ENCODE data around the gene HSD17B14. TPM values are rescaled to one million over a fixed set of nuclear protein-coding genes. Genes with fewer than 3 reads are reported as not detected.
A peak's percentile ranks its signal among the peaks of the same experiment; 100 is the strongest.

The HSD17B14 gene
- total and polyA plus RNA-seq, 4 donors, result 3.7 to 12.6 (median 8.1) TPM

DNA sequence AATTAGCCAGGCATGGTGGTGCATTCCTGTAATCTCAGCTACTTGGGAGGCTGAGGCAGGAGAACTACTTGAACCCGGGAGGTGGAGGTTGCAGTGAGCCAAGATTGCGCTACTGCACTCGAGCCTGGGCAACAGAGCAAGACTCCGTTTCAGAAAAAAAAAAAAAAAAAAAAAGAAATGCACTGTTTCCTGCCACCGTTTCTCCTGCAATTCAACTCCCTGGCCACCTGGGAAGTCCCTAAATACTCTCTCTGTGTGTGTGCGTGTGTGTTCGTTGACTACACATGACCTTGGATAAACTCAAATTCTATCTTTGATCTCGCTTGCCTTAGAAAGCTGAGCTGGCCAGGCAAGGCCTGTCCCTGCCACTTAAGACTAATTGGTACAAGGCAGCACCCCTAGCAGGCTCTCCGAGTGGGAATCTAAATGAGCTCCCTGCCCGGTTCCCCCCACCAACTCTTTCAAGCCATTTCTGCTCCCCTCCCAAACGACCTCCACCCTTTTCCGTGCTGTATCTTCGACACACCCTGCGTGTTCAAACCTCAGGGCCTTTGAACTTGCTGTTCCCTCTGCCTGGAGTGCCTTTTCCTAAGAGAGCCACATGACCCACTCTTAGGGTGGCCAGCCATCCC is 20.3 kb downstream of the HSD17B14 start:
- H3K4me3 ChIP-seq (ENCODE audit: low read depth in 1 of 3, low read length in 3 of 3), result no peak overlapping the region
- H3K9ac ChIP-seq (ENCODE audit: low read depth in 1 of 2, low read length in 2 of 2), result no peak overlapping the region
- 36% methylated on average over 14 of the region's 14 CpGs for WGBS
- H3K27ac ChIP-seq (ENCODE audit: low read depth in 1 of 2, low read length in 2 of 2), result peak overlapping the region in 1 of 2 donors; percentile 53
- H3K4me1 ChIP-seq (ENCODE audit: control insufficient read depth in 4 of 4, insufficient read depth in 4 of 4, low read length in 3 of 4), result peaks cover 10 to 43% (median 26%) of the 10 kb centered on the region in 4 donors
- TF ChIP-seq HNF4A (conservative IDR thresholded peaks at IDR 0.05) (peak; percentile 18 to 39), FOXA2 (IDR thresholded peaks at IDR 0.05) (no peak), NR2F2 (IDR thresholded peaks at IDR 0.05) (no peak), RXRA (IDR thresholded peaks at IDR 0.05) (peak; percentile 75 to 87), GABPA (IDR thresholded peaks at IDR 0.05 in 1 of 2, conservative IDR thresholded peaks at IDR 0.05 in 1 of 2) (no peak), HNF4G (IDR thresholded peaks at IDR 0.05) (peak; percentile 11), EGR1 (IDR thresholded peaks at IDR 0.05; ENCODE audit: low read depth in 2 of 2) (no peak), RAD21 (IDR thresholded peaks at IDR 0.05) (peak in 1 of 2 donors; percentile 43), YY1 (IDR thresholded peaks at IDR 0.05) (no peak), TAF1 (conservative IDR thresholded peaks at IDR 0.05) (no peak), SP1 (IDR thresholded peaks at IDR 0.05) (peak; percentile 50), FOXA1 (IDR thresholded peaks at IDR 0.05) (no peak), JUND (IDR thresholded peaks at IDR 0.05) (no peak)
- TF ChIP-seq, protein P1, sequence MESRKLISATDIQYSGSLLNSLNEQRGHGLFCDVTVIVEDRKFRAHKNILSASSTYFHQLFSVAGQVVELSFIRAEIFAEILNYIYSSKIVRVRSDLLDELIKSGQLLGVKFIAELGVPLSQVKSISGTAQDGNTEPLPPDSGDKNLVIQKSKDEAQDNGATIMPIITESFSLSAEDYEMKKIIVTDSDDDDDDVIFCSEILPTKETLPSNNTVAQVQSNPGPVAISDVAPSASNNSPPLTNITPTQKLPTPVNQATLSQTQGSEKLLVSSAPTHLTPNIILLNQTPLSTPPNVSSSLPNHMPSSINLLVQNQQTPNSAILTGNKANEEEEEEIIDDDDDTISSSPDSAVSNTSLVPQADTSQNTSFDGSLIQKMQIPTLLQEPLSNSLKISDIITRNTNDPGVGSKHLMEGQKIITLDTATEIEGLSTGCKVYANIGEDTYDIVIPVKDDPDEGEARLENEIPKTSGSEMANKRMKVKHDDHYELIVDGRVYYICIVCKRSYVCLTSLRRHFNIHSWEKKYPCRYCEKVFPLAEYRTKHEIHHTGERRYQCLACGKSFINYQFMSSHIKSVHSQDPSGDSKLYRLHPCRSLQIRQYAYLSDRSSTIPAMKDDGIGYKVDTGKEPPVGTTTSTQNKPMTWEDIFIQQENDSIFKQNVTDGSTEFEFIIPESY (IDR thresholded peaks at IDR 0.05), result no peak
- TF ChIP-seq, protein P2, sequence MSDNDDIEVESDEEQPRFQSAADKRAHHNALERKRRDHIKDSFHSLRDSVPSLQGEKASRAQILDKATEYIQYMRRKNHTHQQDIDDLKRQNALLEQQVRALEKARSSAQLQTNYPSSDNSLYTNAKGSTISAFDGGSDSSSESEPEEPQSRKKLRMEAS (IDR thresholded peaks at IDR 0.05), result no peak
- TF ChIP-seq, protein P3, sequence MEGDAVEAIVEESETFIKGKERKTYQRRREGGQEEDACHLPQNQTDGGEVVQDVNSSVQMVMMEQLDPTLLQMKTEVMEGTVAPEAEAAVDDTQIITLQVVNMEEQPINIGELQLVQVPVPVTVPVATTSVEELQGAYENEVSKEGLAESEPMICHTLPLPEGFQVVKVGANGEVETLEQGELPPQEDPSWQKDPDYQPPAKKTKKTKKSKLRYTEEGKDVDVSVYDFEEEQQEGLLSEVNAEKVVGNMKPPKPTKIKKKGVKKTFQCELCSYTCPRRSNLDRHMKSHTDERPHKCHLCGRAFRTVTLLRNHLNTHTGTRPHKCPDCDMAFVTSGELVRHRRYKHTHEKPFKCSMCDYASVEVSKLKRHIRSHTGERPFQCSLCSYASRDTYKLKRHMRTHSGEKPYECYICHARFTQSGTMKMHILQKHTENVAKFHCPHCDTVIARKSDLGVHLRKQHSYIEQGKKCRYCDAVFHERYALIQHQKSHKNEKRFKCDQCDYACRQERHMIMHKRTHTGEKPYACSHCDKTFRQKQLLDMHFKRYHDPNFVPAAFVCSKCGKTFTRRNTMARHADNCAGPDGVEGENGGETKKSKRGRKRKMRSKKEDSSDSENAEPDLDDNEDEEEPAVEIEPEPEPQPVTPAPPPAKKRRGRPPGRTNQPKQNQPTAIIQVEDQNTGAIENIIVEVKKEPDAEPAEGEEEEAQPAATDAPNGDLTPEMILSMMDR (IDR thresholded peaks at IDR 0.05; ENCODE audit: low read depth, low read length, missing input control), result peak; percentile 43
- TF ChIP-seq, protein P4, sequence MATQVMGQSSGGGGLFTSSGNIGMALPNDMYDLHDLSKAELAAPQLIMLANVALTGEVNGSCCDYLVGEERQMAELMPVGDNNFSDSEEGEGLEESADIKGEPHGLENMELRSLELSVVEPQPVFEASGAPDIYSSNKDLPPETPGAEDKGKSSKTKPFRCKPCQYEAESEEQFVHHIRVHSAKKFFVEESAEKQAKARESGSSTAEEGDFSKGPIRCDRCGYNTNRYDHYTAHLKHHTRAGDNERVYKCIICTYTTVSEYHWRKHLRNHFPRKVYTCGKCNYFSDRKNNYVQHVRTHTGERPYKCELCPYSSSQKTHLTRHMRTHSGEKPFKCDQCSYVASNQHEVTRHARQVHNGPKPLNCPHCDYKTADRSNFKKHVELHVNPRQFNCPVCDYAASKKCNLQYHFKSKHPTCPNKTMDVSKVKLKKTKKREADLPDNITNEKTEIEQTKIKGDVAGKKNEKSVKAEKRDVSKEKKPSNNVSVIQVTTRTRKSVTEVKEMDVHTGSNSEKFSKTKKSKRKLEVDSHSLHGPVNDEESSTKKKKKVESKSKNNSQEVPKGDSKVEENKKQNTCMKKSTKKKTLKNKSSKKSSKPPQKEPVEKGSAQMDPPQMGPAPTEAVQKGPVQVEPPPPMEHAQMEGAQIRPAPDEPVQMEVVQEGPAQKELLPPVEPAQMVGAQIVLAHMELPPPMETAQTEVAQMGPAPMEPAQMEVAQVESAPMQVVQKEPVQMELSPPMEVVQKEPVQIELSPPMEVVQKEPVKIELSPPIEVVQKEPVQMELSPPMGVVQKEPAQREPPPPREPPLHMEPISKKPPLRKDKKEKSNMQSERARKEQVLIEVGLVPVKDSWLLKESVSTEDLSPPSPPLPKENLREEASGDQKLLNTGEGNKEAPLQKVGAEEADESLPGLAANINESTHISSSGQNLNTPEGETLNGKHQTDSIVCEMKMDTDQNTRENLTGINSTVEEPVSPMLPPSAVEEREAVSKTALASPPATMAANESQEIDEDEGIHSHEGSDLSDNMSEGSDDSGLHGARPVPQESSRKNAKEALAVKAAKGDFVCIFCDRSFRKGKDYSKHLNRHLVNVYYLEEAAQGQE (IDR thresholded peaks at IDR 0.05), result no peak
- TF ChIP-seq, protein P5, sequence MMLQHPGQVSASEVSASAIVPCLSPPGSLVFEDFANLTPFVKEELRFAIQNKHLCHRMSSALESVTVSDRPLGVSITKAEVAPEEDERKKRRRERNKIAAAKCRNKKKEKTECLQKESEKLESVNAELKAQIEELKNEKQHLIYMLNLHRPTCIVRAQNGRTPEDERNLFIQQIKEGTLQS (IDR thresholded peaks at IDR 0.05), result no peak
- no peaks in the 10 kb centered on the region for H3K27me3 ChIP-seq (ENCODE audit: control insufficient read depth in 4 of 4, insufficient read depth in 4 of 4, low read length in 3 of 4)
- no peaks in the 10 kb centered on the region for H3K36me3 ChIP-seq (ENCODE audit: control insufficient read depth in 4 of 4, insufficient read depth in 3 of 4, low read depth in 1 of 4, low read length in 3 of 4)
- H3K9me3 ChIP-seq (ENCODE audit: control insufficient read depth in 4 of 4, low read length in 3 of 4), result no peaks in the 10 kb centered on the region
- DNase-seq (ENCODE audit: low spot score), result no peak
